HG03457 (cell line): ENCODE measurements around the gene EIF4E1B.

Experiments used
- ATAC-seq: cut with Tn5 transposase; IDR thresholded peaks from one replicate; pipeline ENCODE4 v1.9.1; 2021; ENCODE audit warnings: moderate number of reproducible peaks; ENCODE audit not compliant: unreplicated experiment

The EIF4E1B gene

DNA sequence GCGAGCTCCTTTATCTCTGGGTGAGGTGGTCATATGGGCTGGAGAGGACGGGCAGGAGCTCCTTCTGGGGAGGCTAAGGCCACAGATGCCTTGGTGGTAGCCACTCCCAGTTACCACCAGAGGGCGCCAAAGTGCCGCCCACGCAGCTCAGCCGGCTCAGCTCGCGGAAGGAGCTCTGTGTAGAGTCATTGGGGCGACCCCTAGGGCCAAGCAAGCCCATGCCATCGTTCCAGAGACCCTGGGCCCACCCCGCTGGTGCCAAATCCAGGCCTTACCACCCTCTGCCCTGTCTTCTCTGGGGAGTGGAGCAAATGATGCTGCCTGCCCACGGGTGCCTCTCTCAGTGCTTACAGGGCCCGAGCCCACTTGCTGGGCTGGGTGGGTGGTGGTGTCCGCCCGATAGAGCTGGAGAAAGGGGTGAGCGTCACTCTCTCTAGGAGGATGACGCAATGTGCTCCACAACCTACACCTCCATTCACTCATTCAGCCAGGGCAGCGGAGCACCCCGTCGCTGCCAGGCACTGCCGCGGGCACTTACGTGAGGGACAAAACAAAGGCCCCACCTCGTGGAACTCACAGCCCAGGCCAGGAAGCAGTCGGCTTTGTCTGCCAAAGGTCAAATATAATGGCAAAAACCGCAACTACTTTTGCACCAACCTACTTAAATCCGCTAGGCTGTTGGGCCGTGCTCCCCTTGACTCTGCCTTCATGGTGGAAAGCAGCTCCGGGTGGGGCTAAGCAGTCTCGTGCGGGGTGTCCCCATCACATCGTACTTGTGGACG is 30.6 kb downstream of the EIF4E1B start:
- ATAC-seq = peak; percentile 54

DNA sequence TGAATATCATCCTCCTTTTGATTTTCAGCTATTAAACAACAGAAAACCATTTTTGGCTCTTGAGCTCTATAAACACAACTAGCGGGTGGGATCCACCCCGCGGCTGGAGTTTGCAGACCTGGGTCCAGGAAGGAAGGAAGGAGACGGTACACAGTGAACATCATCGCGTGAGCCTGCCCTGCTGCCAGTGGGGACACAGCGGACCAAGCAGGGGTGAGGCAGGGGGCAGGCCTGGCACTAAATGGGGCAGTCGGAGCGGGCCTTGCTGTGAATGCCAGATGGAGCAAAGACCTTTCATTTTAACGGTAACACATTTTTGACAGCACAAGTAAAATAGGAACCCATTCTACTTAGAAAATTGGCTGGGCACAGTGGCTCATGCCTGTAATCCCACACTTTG is 31.2 kb downstream of the EIF4E1B start:
- no peak for ATAC-seq

DNA sequence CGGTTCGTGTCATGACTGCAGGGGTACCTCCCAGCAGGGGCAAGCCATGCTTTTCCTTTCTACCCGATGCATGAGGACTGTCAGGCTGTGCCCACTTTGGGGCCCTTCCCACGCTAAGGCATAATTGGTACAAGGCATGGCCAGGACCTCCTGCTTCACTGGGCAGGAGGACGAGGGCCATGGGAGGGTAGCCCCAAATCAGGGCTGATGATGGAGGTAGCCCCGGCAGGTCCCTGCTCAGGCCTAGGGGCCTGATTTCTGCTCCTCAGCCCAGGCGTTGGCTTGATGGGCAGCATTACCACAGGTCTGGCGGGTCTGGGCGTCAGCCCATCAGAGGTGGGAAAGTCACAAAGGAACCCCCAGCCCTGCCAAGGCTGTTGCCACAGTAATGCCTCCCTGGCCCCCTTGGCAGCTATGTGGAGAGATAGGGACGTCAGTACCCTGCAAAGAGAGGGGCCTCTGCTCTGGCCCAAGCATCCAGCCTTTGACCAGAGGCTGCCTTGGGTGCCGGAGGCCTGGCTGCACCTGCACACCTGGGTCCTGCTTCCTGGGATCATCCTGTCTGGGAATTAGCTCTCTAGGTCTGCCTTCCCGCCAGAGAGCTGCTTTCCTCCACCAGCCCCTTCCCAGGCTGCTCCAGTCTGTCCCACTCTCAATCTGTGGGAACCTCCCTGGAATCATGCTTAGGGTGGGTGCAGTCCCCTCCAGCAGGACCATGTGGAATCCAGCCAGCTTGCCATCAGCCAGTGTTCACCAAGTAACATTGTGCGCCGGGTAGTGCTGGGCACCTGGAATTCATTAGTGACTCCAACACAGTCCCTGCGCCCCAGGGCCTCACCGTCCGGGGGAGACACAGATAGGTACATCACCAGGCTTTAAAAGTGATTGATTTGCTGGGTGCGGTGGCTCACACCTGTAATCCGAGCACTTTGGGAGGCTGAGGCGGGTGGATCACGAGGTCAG is 32.2 kb downstream of the EIF4E1B start:
- no peak for ATAC-seq

DNA sequence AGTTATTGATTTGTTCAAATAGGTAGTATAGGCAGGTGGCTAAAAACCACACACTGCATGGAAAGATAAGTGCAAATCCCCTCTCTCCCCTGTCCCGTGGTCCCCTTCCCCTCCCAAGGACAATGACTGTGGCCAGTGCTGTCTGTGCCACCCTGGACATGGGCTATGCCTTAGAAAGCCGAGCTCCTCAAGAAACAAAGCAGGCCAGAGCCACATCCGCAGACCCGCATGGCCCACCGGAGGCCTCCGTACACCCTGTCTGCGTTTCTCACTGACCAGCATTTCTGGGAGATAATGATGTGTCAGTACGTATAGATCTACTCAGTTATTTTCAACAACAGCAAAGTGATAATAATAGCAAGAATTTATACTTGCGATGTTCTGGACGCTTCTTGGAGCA is 33.1 kb downstream of the EIF4E1B start:
- ATAC-seq = no peak

DNA sequence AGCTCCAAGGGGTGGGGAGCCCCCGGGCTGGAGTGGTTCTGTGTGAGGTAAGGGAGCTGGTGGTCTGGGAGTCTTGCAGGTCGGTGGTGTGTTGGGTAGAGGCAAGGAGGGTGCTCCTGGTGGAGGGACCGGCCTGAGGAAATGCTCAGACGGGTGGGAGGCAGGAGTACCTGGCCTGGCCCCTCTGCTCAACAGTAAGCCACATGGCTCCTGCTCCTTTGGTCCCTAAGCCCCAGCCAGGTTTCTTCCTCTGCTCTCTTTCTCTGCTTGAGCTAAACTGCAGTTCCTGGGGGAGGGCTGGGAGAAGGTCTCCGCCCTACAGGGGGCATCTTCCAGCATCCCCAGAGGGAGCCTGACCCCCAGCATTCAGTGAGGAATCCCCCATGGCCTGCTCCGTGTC is 34.0 kb downstream of the EIF4E1B start:
- ATAC-seq = no peak

DNA sequence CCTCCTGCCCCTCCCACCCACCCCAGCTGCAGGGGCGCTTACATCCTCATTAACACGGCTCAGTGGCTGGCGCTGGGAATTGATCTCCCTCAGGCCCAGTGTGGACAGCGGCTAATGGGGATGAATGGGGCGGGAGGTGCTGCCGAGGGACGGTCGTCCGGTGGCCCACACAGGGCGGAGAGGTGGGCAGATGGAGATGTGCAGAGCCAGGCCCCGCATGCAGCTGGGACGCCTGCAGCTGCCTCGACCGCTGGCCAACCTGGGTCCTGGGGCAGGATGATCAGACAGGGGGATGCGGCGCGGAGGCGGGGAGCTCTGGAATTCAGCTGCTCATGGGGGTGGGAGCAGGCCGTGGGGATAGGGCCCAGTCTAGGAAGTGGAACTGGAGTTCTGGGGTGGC is 34.4 kb downstream of the EIF4E1B start:
- no peak for ATAC-seq

DNA sequence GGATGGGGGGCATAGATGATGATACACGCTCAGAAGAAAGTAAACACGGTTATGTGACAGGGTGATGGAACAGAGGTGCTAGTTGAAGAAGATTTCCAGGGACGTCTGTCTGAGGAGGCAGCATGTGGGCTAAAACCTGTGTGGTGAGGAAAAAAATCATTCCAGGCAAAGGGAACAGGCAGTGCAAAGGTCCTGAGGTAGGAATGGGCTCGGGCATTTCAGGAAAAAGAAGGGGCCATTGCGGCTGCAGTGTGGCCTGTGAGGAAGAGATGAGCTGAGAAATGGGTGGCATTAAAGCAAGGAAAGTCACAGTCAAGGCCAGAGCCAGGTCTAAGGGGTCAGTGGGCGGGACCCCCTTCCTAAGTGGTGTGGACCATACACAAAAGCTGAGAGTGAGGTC is 35.0 kb downstream of the EIF4E1B start:
- ATAC-seq = no peak

DNA sequence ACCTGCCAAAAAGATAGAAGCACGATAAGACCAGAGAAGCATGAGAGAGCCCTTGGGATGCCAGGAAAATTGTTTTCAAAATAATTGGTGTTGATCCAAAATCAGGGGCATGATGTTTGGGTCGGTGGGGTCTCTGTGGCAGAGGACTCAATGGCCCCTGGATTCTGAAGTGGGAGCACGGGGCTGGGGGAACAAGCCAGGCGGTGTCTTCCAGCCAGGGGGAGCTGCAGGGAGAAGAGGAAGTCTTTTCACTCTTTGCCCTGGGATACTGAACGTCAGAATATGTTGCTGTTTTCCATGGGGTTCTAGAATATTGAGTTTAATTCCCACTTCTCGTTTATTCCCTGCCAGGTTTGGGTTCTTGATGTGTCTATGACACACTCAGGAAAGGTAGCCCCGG is 37.2 kb downstream of the EIF4E1B start:
- no peak for ATAC-seq

DNA sequence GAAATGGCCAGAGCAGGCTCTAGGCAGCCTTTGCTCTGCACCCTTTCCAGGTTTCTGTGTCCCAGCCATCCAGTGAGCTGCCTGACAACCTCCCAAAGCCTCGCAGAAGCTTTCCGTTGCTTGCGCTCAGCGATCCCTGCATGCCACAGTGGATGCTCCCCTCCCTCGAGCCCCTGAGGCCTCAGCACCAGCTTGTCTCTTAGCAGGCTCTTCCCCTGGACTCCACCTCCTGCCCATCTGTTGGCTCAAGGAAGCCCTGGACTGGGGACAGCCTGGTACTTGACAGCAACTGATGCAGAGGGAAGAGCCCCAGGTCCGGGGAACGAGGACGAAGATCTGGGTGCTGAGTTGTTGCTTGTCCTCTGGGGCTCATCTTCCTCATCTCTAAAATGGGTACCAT is 40.0 kb downstream of the EIF4E1B start:
- ATAC-seq = no peak

DNA sequence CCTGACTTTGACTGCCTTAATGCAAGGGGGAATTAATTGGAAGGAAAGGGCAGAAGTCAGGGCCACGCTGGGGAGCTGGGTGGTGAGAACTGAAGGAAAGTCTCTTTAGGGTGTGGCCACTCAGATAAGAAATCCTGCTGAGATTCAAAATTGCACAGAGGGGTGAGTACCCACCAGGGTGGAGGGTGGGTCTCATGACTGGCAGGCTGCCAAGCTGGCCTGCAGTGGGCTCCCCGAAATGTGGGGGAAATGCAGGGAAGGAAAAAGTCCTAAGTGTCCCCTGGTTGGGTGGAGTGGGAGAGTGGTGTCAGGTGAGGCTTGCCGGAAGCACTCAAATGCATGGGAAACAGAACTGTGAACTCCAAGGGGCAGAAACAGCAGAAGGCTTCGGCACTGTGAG is 40.9 kb downstream of the EIF4E1B start:
- no peak for ATAC-seq

DNA sequence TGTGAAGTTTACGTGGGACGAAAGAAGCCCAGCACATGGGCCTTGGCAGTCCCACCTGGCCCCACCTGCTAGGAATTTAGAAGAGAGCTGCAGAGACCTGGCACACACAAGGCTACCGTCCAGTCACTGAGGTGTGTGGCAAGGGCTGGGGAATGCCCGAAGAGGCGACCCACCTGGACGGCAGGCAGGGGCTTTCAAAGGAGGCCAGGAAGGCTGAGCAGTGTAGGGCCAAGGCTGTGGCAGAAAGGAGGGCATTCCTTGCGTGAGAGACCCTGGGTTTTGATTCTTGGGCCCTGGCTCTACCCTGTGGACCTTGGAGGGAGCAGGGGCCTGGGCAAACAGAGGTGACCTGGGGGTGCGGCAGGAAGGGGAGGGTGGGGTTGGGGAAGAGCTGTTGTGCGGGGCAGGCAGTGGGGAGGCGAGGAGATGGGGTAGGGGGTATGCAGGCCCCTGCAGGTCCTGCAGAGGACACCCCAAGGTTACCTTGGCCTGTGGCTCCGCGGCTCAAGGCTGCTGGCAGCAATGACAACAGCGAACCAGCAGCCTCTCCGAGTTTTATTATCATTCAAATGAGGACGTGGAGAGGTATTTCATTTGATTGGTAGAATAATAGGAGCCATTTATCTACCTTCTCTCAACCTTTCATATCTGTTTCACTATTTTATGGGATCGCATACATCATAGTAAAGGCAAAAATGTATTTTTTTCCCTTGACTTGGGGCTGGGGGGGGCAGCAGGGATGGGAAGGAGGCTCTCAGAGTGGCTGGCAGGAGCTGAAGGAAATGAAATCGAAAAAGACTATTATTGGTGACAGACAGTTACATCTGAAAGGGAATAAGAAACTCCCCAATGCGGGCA is 41.6 kb downstream of the EIF4E1B start:
- no peak for ATAC-seq

DNA sequence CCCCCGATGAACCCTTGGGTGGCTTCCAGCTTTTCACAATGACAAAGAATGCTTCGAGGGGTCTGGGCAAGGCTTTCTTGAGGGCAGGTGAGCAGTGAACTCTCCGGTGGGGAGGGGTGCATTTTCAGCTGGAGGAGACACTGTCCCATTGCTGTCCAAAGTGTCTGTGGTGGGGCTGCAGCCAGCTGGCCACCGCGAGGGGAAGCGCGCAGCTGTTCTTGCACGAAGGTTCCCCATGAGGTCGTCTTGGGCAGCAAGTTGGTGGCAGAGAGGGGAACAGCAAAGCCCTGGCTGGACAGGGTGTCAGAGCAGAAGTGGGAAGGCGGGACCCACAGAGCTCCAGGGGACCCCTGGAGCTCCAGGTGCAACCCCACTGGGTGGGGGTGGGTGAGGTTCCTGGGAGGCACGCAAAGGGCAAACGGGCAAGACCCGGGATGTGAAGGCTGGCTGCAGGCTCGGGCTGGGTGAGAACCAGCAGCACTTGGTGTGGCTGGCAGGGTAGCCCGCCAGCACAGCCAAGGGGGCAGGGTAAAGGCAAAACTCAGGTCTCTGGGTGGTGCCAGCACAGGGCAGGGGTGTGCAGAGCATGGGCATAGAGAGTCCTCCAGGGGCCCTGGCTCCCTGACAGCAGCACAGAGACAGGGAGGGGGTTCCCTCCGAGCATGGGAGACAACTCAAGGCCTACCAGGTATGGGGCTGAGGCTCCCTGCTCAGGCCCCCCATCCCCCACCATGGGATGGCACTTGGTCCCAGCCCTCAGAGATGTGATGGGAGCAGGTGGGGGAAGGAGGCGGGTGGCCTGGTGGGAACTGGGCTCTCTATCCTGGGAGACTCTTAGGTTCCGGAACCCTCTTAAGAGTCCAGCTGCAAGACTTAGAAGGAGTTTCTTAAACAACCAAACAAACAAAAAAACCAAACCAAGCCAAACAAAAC is 43.4 kb downstream of the EIF4E1B start:
- no peak for ATAC-seq

DNA sequence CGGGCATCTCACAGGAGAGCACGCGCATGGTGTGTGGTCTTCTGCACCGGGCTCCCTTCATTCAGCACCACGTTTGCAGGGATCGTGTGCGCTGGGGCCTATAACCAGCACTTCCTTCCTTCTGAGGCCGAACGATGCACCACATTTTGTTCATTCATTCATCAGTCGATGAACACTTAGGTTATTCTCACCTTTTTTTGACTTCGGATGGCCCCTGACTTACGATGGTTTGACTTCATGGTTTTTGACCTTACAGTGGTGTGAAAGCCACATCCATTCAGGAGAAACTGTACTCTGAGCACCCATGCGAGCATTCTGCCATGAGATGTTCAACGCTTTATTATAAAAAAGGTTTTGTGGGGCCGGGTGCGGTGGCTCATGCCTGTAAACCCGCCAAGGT is 44.3 kb downstream of the EIF4E1B start:
- ATAC-seq = no peak

DNA sequence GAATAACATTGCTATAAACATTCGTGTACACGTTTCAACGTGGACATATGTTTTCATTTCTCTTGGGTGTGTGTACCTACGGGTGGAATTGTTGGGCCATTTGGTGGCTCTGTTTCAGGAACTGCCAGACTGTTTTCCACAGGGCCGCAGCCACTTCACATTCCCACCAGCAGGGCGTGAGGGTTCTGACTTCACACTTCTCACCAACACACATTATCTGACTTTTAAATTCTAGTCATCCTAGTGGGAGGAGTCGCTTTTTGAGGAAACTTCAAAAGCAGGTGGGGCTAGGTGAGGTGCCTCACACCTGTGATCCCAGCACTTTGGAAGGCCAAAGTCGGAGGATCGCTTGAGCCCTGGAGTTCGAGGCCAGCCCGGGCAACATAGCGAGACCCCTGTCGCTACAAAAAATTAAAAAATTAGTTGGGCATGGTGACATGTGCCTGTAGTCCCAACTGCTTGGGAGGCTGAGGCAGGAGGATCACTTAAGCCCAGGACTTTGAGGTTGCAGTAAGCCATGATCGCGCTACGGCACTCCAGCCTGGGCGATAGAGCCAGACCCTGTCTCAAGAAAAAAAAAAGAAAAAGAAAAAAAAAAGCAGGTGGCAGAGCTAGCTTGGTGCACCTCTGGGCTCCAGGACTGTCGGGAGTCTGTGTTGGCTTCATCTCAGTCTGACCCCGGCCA is 45.3 kb downstream of the EIF4E1B start:
- ATAC-seq = no peak

DNA sequence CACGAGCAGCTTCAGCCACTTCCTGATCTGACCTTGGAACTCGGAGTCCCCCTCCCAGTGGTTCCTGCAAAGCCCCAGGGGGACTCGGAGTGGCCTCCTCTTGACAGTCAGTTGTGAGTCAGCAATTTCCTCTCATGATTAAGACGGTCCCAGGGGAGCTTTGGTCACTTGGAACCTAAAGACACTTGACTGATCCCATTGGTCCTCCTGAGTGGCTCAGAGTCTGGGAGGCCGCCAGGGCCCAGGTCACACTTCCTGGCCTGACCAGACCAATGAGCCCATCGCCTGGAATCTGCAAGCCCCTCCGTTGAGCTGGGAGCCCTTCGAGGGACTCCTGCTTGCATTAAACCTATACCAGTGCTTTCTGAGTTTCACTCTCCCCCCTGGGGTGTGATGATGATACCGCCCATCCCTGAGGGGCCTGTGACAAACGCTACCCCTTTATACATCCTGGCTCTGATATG is 45.9 kb downstream of the EIF4E1B start:
- no peak for ATAC-seq

DNA sequence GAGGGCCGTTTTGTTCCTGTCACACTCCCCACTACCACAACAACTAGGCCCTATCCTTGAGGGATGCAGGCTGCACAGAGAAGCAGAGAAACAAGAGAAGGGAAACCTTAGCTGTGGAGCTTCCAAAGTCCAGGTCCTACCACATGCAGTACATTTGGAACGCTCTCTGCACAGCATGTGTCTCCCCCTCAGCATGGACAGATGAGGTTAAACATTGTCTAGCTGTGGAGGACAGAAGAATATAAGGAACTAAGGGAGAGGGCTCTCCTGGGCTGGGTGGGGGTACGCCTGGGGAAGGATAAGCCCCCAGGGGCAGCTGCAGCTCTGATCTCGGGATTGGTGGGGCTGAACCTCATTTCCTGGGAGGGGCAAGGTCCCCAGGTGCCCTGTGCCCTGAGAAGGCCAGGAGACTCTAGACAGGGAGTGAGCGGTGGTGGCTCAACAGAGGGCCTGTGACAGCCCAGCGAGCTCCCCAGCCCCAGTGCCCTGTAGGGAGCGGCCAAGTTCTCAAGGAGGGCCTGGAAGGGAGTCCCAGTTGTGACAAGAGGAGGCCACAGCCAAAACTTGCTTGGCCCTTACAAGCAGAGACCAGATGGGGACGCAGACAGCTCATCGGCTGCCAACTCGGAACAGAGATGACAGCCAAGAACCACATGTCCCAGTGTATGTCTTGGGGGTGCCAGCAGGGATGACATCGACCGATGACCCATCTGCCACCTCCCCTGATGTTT is 46.9 kb downstream of the EIF4E1B start:
- no peak for ATAC-seq

DNA sequence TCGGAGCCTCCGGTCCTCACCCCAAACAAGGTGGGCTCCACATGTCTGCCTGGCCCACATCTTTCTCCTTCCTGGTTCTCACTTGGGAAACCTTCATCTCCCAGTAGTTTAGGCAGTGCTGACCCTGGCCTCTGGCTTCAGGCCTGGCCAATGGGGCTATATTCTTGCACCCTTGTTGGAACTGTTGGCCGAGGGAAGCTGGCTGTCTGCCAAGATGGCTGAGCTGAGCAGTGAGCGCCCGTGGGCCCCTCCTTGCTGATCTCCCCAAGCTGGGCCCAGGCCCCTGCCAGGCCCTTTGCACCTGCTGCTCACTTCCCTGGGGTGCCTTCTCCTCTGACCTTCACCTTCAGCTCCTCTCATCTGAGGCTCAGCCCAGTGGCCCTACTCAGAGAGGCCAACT is 48.1 kb downstream of the EIF4E1B start:
- no peak for ATAC-seq

DNA sequence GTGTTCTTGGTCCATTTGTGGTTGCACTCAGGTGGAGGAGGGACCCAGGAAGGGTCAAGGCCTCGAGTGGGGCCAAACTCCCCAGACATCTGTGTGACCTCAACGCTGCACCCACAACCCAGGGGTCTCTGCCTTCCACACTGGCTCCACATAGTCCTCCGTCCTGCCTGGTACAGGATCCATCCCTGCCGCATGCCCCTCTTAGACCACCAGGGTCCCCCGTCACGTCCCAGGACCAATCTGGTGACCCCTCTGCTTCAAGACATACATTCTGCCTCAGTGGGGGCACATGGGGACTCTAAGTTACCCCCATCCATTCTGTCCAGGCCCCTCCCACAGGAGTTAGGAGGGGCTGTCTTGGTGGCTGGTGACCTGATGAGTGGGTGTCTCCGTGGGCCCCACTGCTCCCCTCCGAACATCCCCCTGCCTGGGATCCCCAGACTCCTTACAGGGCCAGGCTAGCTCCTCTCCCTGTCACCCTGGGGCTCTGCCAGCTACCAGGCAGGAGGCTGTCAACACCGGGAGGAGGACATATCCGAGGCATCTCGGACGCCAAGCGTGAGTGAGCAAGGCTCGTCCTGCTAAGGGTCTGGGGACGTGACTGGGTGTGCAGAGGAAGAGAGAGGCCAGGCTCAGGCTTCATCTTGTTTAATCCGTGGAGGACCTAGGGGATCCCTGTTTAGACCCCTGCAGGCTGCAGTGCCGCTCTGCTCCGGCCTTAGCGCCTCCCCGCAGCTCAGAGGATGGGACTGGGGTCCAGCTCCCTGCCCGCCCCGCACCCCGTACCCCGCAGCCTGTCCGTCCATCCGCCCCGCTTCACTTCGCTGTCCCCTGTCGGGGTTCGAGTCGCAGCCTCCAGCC is 49.1 kb downstream of the EIF4E1B start:
- ATAC-seq = no peak
